Raji (cell line): ENCODE data around the gene EPOP.

Experiments
- POLR2A ChIP-seq: IDR thresholded peaks from 2 replicates; pipeline ENCODE4 v1.6.1; 2011; ENCODE audit warnings: low read depth, low read length, control low read depth; ENCODE audit not compliant: insufficient read depth

Gene EPOP

GRCh38 chr17:38653230-38653629 is 21.5 kb downstream of the EPOP start:
- TF ChIP-seq POLR2A = no peak

- TF ChIP-seq POLR2A = no peak
These were observed 36.8 kb downstream of the EPOP start for GRCh38 chr17:38637951-38638350.

- no peak for TF ChIP-seq POLR2A
These were observed 38.7 kb downstream of the EPOP start for GRCh38 chr17:38636054-38636453.

GRCh38 chr17:38632334-38632733 is 42.4 kb downstream of the EPOP start:
- TF ChIP-seq POLR2A = no peak

GRCh38 chr17:38628441-38628840 is 46.3 kb downstream of the EPOP start:
- TF ChIP-seq POLR2A = no peak

- no peak for TF ChIP-seq POLR2A
These were observed 46.8 kb downstream of the EPOP start for GRCh38 chr17:38627957-38628356.

- TF ChIP-seq POLR2A = no peak
These were observed 49.3 kb downstream of the EPOP start for GRCh38 chr17:38625482-38625881.
